GM12878 (cell line): Measurements from ENCODE around the gene COL4A1.

Source experiments
- BHLHE40 ChIP-seq, 2 experiments: fragments of 450-650 bp in 1 of 2; IDR thresholded peaks; 2 replicates each; pipeline ENCODE4 v1.6.1; 2011 to 2017; ENCODE audit warnings: low read depth in 2 of 2, borderline replicate concordance in 1 of 2, improper control_type of control experiment in 1 of 2, low read length in 1 of 2, mild to moderate bottlenecking in 1 of 2
- CBFB ChIP-seq: IDR thresholded peaks from 2 replicates; pipeline ENCODE4 v1.6.1; 2016; ENCODE audit warnings: antibody characterized with exemption, low read depth
- CHD1 ChIP-seq: IDR thresholded peaks from 2 replicates; pipeline ENCODE4 v1.6.1; 2012; ENCODE audit warnings: low read depth, low read length, improper control_type of control experiment
- EP300 ChIP-seq, 2 experiments: fragments of 150-350 bp in 1 of 2; IDR thresholded peaks; 2 replicates each; pipeline ENCODE4 v1.6.1; 2011 to 2012; ENCODE audit warnings: low read depth in 2 of 2, low read length in 2 of 2, borderline replicate concordance in 1 of 2, improper control_type of control experiment in 1 of 2, inconsistent platforms in 1 of 2; ENCODE audit not compliant: control insufficient read depth in 1 of 2
- HCFC1 ChIP-seq: fragments of 150-350 bp; IDR thresholded peaks from 2 replicates; pipeline ENCODE4 v1.6.1; 2014; ENCODE audit warnings: low read length
- PML ChIP-seq: IDR thresholded peaks from 2 replicates; pipeline ENCODE4 v1.6.1; 2012; ENCODE audit warnings: low read length, inconsistent platforms
- POLR2A ChIP-seq: IDR thresholded peaks from 2 replicates; pipeline ENCODE4 v1.6.1; 2011; ENCODE audit warnings: low read depth, mild to moderate bottlenecking, low read length
- POLR2AphosphoS5 ChIP-seq: IDR thresholded peaks from 2 replicates; pipeline ENCODE4 v1.6.1; 2011; ENCODE audit warnings: mild to moderate bottlenecking, low read length, inconsistent platforms
- RAD51 ChIP-seq: fragments of 450-650 bp; IDR thresholded peaks from 2 replicates; pipeline ENCODE4 v1.6.1; 2016; ENCODE audit warnings: moderate library complexity, mild to moderate bottlenecking, inconsistent platforms
- SPI1 ChIP-seq: IDR thresholded peaks from 2 replicates; pipeline ENCODE4 v1.6.1; 2011; ENCODE audit warnings: low read depth, mild to moderate bottlenecking, low read length, moderate library complexity, borderline replicate concordance; ENCODE audit not compliant: insufficient read depth
- TAF1 ChIP-seq: IDR thresholded peaks from 2 replicates; pipeline ENCODE4 v1.6.1; 2011; ENCODE audit warnings: mild to moderate bottlenecking, low read depth, low read length, borderline replicate concordance
- TF ChIP-seq, protein P1 (sequence below), 3 experiments: IDR thresholded peaks in 2 of 3; conservative IDR thresholded peaks in 1 of 3; 2 replicates each; pipeline ENCODE4 v1.5.1; 2011; ENCODE audit warnings: low read depth in 3 of 3, low read length in 3 of 3, mild to moderate bottlenecking in 3 of 3, control low read depth in 2 of 3, moderate library complexity in 2 of 3, inconsistent platforms in 1 of 3, mixed read lengths in 1 of 3; ENCODE audit not compliant: control insufficient read depth in 2 of 3, insufficient read depth in 1 of 3; ENCODE audit errors: extremely low read depth in 1 of 3
- TF ChIP-seq, protein P2 (sequence below): IDR thresholded peaks from 2 replicates; pipeline ENCODE4 v1.6.1; 2011; ENCODE audit warnings: low read depth, low read length, improper control_type of control experiment, borderline replicate concordance
- TF ChIP-seq, protein P3 (sequence below): IDR thresholded peaks from 2 replicates; pipeline ENCODE4 v1.6.1; 2011; ENCODE audit warnings: low read depth, mild to moderate bottlenecking, low read length, moderate library complexity, borderline replicate concordance; ENCODE audit errors: extremely low read depth

DNA sequence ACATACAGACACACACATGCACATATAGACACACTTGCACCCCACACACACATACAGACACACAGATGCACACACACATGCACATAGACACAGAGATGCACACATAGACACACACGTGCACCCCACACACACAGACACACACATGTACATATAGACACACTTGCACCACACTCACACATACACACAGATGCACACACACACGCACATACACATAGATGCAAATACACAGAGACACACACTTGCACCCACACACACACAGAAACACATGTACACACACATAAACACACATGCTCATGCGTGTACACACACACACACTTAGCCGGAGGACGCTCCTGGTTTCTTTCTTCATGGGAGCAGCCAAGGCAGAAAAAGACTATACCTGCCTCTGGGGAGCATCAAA is 10.1 kb upstream of the COL4A1 start:
- TF ChIP-seq, protein P1, sequence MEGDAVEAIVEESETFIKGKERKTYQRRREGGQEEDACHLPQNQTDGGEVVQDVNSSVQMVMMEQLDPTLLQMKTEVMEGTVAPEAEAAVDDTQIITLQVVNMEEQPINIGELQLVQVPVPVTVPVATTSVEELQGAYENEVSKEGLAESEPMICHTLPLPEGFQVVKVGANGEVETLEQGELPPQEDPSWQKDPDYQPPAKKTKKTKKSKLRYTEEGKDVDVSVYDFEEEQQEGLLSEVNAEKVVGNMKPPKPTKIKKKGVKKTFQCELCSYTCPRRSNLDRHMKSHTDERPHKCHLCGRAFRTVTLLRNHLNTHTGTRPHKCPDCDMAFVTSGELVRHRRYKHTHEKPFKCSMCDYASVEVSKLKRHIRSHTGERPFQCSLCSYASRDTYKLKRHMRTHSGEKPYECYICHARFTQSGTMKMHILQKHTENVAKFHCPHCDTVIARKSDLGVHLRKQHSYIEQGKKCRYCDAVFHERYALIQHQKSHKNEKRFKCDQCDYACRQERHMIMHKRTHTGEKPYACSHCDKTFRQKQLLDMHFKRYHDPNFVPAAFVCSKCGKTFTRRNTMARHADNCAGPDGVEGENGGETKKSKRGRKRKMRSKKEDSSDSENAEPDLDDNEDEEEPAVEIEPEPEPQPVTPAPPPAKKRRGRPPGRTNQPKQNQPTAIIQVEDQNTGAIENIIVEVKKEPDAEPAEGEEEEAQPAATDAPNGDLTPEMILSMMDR (IDR thresholded peaks at IDR 0.05 in 2 of 3, conservative IDR thresholded peaks at IDR 0.05 in 1 of 3; ENCODE audit: control insufficient read depth in 2 of 3, extremely low read depth in 1 of 3, insufficient read depth in 1 of 3, low read depth in 3 of 3, low read length in 3 of 3), result no peak
- TF ChIP-seq CBFB (no peak), EP300 (IDR thresholded peaks at IDR 0.05; ENCODE audit: borderline replicate concordance in 1 of 2, control insufficient read depth in 1 of 2, low read depth in 2 of 2, low read length in 2 of 2) (no peak), CHD1 (no peak), HCFC1 (no peak), BHLHE40 (IDR thresholded peaks at IDR 0.05; ENCODE audit: borderline replicate concordance in 1 of 2, low read depth in 2 of 2, low read length in 1 of 2) (no peak), TAF1 (no peak), SPI1 (no peak), RAD51 (no peak), POLR2AphosphoS5 (no peak), POLR2A (no peak), PML (no peak)
- TF ChIP-seq, protein P2, sequence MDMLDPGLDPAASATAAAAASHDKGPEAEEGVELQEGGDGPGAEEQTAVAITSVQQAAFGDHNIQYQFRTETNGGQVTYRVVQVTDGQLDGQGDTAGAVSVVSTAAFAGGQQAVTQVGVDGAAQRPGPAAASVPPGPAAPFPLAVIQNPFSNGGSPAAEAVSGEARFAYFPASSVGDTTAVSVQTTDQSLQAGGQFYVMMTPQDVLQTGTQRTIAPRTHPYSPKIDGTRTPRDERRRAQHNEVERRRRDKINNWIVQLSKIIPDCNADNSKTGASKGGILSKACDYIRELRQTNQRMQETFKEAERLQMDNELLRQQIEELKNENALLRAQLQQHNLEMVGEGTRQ, result no peak
- TF ChIP-seq, protein P3, sequence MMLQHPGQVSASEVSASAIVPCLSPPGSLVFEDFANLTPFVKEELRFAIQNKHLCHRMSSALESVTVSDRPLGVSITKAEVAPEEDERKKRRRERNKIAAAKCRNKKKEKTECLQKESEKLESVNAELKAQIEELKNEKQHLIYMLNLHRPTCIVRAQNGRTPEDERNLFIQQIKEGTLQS, result no peak
